ENCODE results near the gene RCBTB2.

GRCh38 chr13:48507021-48507420 lies 25.9 kb downstream of the RCBTB2 start:
- TF ChIP-seq, protein P1, sequence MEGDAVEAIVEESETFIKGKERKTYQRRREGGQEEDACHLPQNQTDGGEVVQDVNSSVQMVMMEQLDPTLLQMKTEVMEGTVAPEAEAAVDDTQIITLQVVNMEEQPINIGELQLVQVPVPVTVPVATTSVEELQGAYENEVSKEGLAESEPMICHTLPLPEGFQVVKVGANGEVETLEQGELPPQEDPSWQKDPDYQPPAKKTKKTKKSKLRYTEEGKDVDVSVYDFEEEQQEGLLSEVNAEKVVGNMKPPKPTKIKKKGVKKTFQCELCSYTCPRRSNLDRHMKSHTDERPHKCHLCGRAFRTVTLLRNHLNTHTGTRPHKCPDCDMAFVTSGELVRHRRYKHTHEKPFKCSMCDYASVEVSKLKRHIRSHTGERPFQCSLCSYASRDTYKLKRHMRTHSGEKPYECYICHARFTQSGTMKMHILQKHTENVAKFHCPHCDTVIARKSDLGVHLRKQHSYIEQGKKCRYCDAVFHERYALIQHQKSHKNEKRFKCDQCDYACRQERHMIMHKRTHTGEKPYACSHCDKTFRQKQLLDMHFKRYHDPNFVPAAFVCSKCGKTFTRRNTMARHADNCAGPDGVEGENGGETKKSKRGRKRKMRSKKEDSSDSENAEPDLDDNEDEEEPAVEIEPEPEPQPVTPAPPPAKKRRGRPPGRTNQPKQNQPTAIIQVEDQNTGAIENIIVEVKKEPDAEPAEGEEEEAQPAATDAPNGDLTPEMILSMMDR (IDR thresholded peaks at IDR 0.05; ENCODE audit: low read depth, low read length): no peak
- no peak for TF ChIP-seq EZH2phosphoT487 (IDR thresholded peaks at IDR 0.05; ENCODE audit: low read depth)

Measured in OCI-LY3 (cell line).